MM.1S (cell line): ENCODE results near the gene GPC1.

Source experiments
- DNase-seq: peaks from one replicate; pipeline ENCODE4 v3.0.0-alpha.2; 2015
- H2AFZ ChIP-seq: fragments of 300-600 bp; sonication (generic); 2 replicates; pipeline ENCODE4 v1.6.0; 2016; ENCODE audit warnings: antibody characterized with exemption, low read length
- H3F3A ChIP-seq: fragments of 300-600 bp; sonication (generic); 2 replicates; pipeline ENCODE4 v1.6.1; 2016; ENCODE audit warnings: mild to moderate bottlenecking, antibody characterized with exemption, low read length, moderate library complexity, mixed read lengths; ENCODE audit not compliant: insufficient read depth
- H3K27ac ChIP-seq: fragments of 300-600 bp; sonication (generic); 2 replicates; pipeline ENCODE4 v1.5.1; 2016; ENCODE audit warnings: mild to moderate bottlenecking, low read length
- H3K27me3 ChIP-seq: fragments of 300-600 bp; sonication (generic); replicated peaks from 2 replicates; pipeline ENCODE4 v1.6.0; 2016; ENCODE audit warnings: low read length; ENCODE audit not compliant: insufficient read depth
- H3K36me3 ChIP-seq: fragments of 300-600 bp; sonication (generic); replicated peaks from 2 replicates; pipeline ENCODE4 v1.6.1; 2016; ENCODE audit warnings: mild to moderate bottlenecking, low read length, mixed read lengths; ENCODE audit not compliant: insufficient read depth
- H3K4me1 ChIP-seq: fragments of 300-600 bp; sonication (generic); 2 replicates; pipeline ENCODE4 v1.6.1; 2016; ENCODE audit warnings: low read length, mixed read lengths
- H3K4me2 ChIP-seq: fragments of 300-600 bp; sonication (generic); 2 replicates; pipeline ENCODE4 v1.6.0; 2016; ENCODE audit warnings: low read depth, low read length
- H3K4me3 ChIP-seq: fragments of 300-600 bp; sonication (generic); 2 replicates; pipeline ENCODE4 v1.5.1; 2016; ENCODE audit warnings: low read length, mixed read lengths
- H3K79me2 ChIP-seq: fragments of 300-600 bp; sonication (generic); 2 replicates; pipeline ENCODE4 v1.6.1; 2016; ENCODE audit warnings: mixed run types, low read length, mixed read lengths
- H3K9ac ChIP-seq: fragments of 300-600 bp; sonication (generic); 2 replicates; pipeline ENCODE4 v1.6.1; 2016; ENCODE audit warnings: low read length, mixed read lengths
- H3K9me2 ChIP-seq: fragments of 300-600 bp; sonication (generic); replicated peaks from 2 replicates; pipeline ENCODE4 v1.6.1; 2016; ENCODE audit warnings: mild to moderate bottlenecking, low read length, mixed read lengths; ENCODE audit not compliant: insufficient read depth
- H3K9me3 ChIP-seq: fragments of 300-600 bp; sonication (generic); replicated peaks from 2 replicates; pipeline ENCODE4 v1.6.1; 2016; ENCODE audit warnings: mild to moderate bottlenecking, low read length, mixed read lengths; ENCODE audit not compliant: insufficient read depth
- H4K20me1 ChIP-seq: fragments of 300-600 bp; sonication (generic); 2 replicates; pipeline ENCODE4 v1.6.1; 2016; ENCODE audit warnings: mild to moderate bottlenecking, low read length, moderate library complexity, mixed read lengths; ENCODE audit not compliant: insufficient read depth
- CTCF ChIP-seq: fragments of 300-600 bp; sonication (generic); IDR thresholded peaks from 2 replicates; pipeline ENCODE4 v1.5.1; 2016; ENCODE audit warnings: antibody characterized with exemption, low read length, mixed read lengths
- EZH2 ChIP-seq: fragments of 300-600 bp; sonication (generic); optimal IDR thresholded peaks from 2 replicates; pipeline ENCODE3; 2017; ENCODE audit warnings: low read depth, mild to moderate bottlenecking, antibody characterized with exemption, low read length, mixed read lengths
- EZH2phosphoT487 ChIP-seq: fragments of 300-600 bp; sonication (generic); IDR thresholded peaks from 2 replicates; pipeline ENCODE4 v1.6.1; 2018; ENCODE audit warnings: antibody characterized with exemption, low read length

Gene GPC1

GRCh38 chr2:240422658-240423329 is 12.7 kb upstream of the GPC1 start:
- no peaks in the 10 kb centered on the region for H3K4me1 ChIP-seq
- DNase-seq: no peak
- no peaks in the 10 kb centered on the region for H3K9me3 ChIP-seq
- H3K4me3 ChIP-seq: no peak overlapping the region
- H2AFZ ChIP-seq: no peak overlapping the region
- no peak overlapping the region for H3K4me2 ChIP-seq
- 0 out of 2 replicates have a peak, but pooled peaks cover 9% of the 10 kb centered on the region for H3F3A ChIP-seq
- no peaks in the 10 kb centered on the region for H3K36me3 ChIP-seq
- no peak overlapping the region for H3K27ac ChIP-seq
- no peak overlapping the region for H3K9ac ChIP-seq
- H3K9me2 ChIP-seq: no peaks in the 10 kb centered on the region
- no peaks in the 10 kb centered on the region for H3K79me2 ChIP-seq
- TF ChIP-seq EZH2phosphoT487: no peak
- no peak for TF ChIP-seq EZH2
- no peak for TF ChIP-seq CTCF
- H3K27me3 ChIP-seq: peaks cover 24% of the 10 kb centered on the region
- H4K20me1 ChIP-seq: no peaks in the 10 kb centered on the region

GRCh38 chr2:240423788-240424191 is 11.7 kb upstream of the GPC1 start:
- Histone ChIP-seq H3F3A (peaks cover 17% of the 10 kb centered on the region), H3K4me2 (no peak overlapping the region), H3K9me3 (no peaks in the 10 kb centered on the region), H4K20me1 (no peaks in the 10 kb centered on the region), H3K36me3 (no peaks in the 10 kb centered on the region), H3K9ac (no peak overlapping the region), H2AFZ (no peak overlapping the region), H3K79me2 (no peaks in the 10 kb centered on the region), H3K4me3 (no peak overlapping the region), H3K9me2 (no peaks in the 10 kb centered on the region), H3K27ac (no peak overlapping the region), H3K4me1 (0 out of 2 replicates have a peak, but pooled peaks cover 2% of the 10 kb centered on the region), H3K27me3 (peaks cover 30% of the 10 kb centered on the region)
- TF ChIP-seq EZH2: no peak
- no peak for TF ChIP-seq EZH2phosphoT487
- no peak for TF ChIP-seq CTCF
- no peak for DNase-seq

- TF ChIP-seq CTCF: no peak
- TF ChIP-seq EZH2phosphoT487: no peak
- no peak for TF ChIP-seq EZH2
- Histone ChIP-seq H3F3A (peaks cover 21% of the 10 kb centered on the region), H4K20me1 (no peaks in the 10 kb centered on the region), H3K9me3 (no peaks in the 10 kb centered on the region), H3K9ac (no peak overlapping the region), H3K4me1 (peaks cover 9% of the 10 kb centered on the region; the same call in 1 of the 2 replicates), H3K27me3 (peaks cover 30% of the 10 kb centered on the region), H3K4me2 (no peak overlapping the region), H2AFZ (no peak overlapping the region), H3K9me2 (no peaks in the 10 kb centered on the region), H3K79me2 (no peaks in the 10 kb centered on the region), H3K4me3 (no peak overlapping the region), H3K36me3 (no peaks in the 10 kb centered on the region), H3K27ac (no peak overlapping the region)
- DNase-seq: no peak
These were observed 10.9 kb upstream of the GPC1 start for GRCh38 chr2:240424341-240425235.
